ENCODE results near the gene SPOCK3.
"Not testable (repeated sequence)": the region's sequence is repeated elsewhere in the genome, so short reads cannot be mapped to it uniquely, and the experiment has no call there.

SPOCK3 gene

GRCh38 chr4:166924424-166924823 lies 309.9 kb downstream of the SPOCK3 start:
- no peak for DNase-seq

DNA sequence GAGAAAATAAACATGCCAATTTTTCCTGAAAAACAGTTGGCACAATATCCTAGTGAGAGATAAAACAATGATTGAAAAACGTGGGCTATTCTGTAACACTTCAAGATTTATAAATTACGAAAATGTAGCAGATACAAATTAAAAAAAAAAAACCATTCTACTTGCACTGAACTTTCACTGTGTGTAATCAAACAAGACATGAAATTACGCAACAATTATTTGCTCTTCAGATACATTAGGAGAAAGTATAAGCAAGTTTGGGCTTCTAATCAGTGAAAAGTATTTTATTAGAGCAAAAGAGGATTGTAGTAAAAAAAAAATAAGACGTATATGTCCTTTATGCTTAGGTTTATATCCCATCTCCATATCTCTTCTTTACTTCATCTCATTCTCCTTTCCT lies 320.4 kb downstream of the SPOCK3 start:
- no peak for DNase-seq

DNA sequence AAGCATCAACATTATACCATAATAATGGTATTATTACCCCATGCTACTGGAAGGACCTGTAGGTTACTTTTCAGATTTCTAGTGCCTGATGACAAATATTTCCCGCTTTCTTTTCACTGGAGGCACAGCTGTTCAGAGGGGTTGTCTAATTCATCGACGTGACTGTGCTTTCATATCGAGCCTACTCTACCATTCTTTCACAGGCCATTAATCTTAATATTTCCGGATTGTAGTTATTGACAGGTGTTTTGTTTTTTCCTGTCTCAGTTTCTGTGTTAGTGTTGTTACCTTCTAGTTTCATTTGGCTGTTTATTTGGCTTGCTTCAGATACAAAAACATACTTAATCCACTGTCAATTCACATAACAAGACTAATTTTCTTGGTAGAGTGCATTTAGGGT lies 330.9 kb downstream of the SPOCK3 start:
- no peak for DNase-seq

- DNase-seq = no peak
These were observed 331.4 kb downstream of the SPOCK3 start for GRCh38 chr4:166902941-166903340.

GRCh38 chr4:166896254-166896653 lies 338.0 kb downstream of the SPOCK3 start:
- no peak for DNase-seq

DNA sequence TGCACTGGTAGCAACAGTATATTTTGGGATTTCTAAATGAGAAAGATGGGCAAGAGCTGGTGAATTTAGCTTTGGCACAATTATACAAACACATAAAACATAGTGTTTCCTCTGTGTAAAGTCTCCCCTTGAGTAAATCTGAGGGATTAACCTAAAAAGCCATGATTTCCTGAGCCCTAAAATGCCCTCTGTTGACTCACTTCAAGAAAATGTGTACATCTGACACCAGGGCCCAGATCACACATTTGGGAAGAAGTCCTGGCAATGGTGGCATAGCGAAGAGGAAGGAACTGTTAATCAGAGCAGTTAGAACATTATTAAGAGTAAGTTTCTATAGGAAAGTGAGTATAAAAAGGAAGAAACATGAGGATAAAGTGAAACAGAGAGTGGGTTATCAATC lies 338.5 kb downstream of the SPOCK3 start:
- no peak for DNase-seq

- DNase-seq = no peak
These were observed 346.8 kb downstream of the SPOCK3 start for GRCh38 chr4:166887457-166887856.

DNA sequence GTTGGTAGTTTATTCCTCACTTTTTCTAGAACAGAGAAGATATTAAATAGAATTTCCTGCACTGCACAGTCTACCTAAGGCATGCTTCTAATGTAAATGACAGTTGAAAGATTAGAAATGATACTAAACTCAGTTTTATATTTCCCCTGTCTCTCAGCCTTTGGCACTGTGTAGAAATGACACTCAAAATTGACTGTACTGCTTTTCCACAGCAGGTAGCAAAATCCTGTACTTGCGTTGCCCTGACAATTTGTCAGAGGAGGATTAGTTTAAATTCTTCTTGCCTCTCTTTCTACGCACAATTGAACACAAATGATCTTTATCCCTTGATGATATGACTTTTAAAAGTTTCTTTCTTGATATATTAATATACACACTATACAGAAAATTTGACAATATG lies 347.6 kb downstream of the SPOCK3 start:
- DNase-seq = no peak

DNA sequence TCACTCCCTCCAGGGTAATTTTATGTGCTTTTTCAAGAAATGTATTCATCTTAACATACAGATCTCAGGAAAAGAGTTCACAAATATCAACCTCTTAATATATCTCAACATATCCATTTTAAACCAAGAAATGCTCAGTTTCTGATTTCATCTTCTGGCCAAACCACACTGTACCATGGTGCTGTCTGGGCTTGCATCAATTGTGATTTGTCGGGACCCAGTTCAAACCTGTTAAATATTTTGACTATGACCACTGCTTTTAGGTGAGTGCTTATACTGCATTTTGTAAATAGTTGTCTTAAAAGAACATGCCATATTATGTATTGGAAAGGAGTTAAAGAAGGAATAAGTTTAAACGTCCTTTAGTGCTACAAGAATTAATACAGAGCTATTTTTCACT lies 352.1 kb downstream of the SPOCK3 start:
- DNase-seq = no peak

DNA sequence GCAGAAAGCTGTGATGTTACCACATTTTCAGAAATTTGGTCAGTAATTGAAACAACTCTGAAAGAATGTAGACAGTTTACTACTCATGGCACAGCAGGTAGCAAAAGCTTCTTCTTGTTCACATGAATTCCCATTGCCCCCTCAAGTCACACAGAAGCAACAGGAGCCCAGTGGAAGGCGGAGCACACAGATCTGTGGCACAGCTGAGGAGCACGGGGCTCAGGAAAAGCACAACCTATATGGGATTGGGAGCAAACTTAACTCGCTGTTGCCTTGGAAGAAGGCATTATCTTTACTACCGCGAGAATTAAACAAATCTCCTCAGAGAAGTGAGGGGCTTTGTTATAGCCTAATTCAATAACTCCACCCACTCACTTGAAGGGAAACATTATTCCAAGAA lies 358.5 kb downstream of the SPOCK3 start:
- DNase-seq = no peak

DNA sequence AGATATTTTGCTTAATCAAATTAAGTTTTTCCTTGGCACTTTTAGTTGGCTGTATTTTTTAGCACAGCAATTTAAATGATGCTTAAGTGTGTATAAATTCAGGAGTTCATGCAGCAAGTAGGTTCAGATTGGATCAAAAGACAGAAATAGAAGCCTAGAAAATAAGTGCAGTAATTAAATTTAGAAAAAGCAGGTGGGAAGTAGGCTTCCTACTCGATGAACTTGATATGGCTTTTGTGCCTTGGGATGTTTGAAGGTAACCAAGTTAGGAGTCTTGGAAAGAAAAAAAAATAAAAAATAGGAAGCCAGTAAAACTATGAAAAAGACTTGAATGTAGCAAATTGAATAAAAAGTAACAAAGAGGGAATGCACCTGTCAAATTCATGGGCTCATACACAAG lies 372.3 kb downstream of the SPOCK3 start:
- no peak for DNase-seq

- DNase-seq = not testable (repeated sequence)
These were observed 383.9 kb downstream of the SPOCK3 start for GRCh38 chr4:166850398-166850797.

DNA sequence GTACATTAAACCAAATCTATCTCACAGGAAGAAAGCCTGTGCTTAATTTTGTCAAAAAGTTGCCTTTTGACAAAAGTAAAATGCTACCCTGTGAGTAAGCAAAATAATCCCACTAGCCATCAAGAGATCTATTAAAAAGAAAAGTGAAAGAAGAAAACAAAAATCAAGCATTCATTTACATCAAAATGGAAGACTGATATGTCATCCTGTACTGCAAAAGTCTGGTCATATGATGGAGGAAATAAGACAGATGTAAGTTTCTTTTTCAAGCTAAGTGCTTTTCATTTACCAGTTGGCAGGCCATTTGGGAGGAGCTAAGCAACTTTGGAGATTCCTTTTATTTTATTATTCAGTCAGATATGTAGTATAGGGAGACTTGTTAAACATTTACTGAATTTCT lies 387.4 kb downstream of the SPOCK3 start:
- DNase-seq = no peak

DNA sequence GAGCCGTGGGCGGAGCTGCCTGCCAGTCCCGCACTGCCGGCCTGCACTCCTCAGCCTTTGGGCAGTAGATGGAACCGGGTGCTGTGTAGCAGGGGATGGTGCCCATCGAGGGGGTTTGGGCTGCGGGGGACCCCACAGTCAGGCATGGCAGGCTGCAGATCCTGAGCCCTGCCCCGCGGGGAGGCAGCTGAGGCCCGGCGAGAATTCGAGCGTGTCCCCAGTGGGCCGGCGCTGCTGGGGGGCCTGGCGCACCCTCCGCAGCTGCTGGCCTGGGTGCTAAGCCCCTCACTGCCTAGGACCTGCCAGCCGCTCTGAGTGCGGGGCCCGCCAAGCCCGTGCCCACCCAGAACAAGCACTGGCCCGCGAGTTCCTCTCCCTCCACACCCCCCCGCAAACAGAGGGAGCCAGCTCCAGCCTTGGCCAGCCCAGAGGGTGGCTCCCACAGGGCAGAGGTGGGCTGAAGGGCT lies 391.5 kb downstream of the SPOCK3 start:
- no peak for DNase-seq

- no peak for DNase-seq
These were observed 394.6 kb downstream of the SPOCK3 start for GRCh38 chr4:166839615-166840251.

GRCh38 chr4:166838975-166839614 lies 395.2 kb downstream of the SPOCK3 start:
- no peak for DNase-seq

- no peak for DNase-seq
These were observed 397.4 kb downstream of the SPOCK3 start for GRCh38 chr4:166836865-166837264.

DNA sequence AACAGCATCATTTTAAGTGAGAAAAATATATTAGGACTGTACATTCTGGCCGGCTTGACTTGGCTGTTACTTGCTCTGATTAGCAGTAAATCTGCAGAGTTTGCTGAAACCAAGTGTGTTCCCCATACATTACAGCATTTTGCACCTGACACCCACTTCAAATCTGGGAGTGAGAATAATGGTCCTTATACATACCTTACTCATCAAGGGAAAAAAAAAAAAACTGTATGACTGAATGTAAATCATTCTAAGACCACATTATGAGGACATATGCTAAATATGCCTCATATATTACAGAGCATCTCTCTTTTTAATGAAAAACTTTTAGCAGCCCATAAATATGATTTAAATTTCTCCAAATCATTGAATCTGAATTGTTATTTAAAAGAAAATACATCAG lies 406.7 kb downstream of the SPOCK3 start:
- DNase-seq = no peak

DNA sequence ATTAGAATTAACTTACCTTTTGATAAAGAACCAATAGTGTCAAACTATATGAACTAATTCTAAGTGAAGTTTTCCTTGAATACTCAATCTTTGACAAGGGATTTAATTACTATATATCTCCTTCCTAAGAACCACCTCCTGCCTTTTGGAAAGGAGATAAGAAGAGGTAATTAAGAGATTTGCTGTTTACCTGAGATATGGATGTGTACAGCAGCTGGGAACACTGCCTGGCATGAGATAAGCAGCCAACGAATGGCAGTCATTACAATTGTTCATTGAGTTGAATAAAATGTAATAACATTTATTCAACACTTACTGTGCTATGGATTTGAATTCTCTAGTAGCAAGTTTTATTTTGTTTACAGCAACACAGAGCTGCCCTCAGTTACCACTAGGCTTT lies 407.1 kb downstream of the SPOCK3 start:
- no peak for DNase-seq

DNA sequence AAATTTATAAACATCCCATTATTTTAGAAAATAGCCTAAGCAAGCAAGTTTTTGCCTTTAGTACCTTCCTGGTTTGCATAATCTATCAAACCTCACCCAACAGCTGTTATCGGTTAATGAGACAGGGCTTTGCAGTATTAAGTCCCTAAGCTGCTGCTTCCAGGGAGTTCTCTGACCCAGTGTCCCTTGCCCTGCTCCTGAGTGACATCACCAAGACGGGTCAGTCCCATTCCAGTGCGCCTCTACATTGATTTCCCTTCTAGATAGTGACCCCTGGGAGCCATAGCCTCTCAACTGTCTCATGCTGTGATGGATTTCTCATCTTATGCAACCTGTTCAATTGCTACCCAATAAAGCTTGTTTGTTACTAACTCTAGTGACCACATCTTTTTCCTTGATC lies 410.4 kb downstream of the SPOCK3 start:
- no peak for DNase-seq

GRCh38 chr4:166823126-166823525 lies 411.2 kb downstream of the SPOCK3 start:
- no peak for DNase-seq

GRCh38 chr4:166822386-166822785 lies 411.9 kb downstream of the SPOCK3 start:
- DNase-seq = no peak

DNA sequence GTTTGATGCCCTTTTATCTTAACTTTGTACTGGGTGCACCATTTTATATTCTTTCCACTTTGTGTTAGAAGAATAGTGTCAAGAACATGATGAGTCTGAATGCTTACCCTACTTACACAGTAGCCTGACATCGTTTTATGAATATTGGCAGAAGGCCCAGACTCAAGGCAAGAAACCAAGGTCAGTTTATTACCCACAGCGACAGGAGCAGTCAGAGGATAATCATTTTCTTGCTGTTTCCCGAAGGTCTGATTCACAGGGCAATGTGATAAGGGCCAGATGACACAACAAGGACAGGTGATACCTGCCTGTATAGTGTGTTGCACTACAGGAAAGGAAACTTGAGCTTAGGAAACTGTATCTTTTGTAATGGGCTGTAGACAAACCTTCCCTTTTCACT lies 417.4 kb downstream of the SPOCK3 start:
- no peak for DNase-seq

DNA sequence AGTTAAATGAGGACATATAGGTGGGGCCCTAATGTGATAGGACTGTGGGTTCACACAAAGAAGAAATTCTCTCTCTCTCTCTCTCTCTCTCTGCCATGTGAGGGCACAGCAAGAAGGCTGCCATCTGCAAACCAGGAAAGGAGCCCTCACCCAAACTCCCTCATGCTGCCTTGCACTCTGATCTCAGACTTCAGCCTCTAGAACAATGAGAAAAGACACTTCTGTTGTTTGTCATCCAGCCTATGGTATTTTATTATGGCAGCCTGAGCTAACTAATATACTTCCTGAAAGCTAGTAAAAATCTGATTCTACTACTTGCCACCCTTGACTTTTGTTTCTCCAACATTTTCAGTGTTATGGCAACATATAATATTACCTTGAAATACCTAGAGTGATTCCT lies 425.9 kb downstream of the SPOCK3 start:
- no peak for DNase-seq

- no peak for DNase-seq
These were observed 431.9 kb downstream of the SPOCK3 start for GRCh38 chr4:166802346-166802745.

Measured in suppressor macrophage treated with lipopolysaccharide for 1 hour (primary cell).